ENCODE data around the gene CHI3L1.

CHI3L1 gene

GRCh38 chr1:203152158-203153034, 34.1 kb downstream of the CHI3L1 start:
- DNase-seq (ENCODE audit: low read depth) = no peak
- H3K4me3 ChIP-seq (replicated peaks; ENCODE audit: low read depth, low read length) = no peak overlapping the region
- TF ChIP-seq CTCF (IDR thresholded peaks at IDR 0.05; ENCODE audit: low read length, missing control alignments) = no peak

GRCh38 chr1:203151362-203152157, 34.9 kb downstream of the CHI3L1 start:
- no peak overlapping the region for H3K4me3 ChIP-seq (replicated peaks; ENCODE audit: low read depth, low read length)
- no peak for DNase-seq (ENCODE audit: low read depth)
- no peak for TF ChIP-seq CTCF (IDR thresholded peaks at IDR 0.05; ENCODE audit: low read length, missing control alignments)

DNA sequence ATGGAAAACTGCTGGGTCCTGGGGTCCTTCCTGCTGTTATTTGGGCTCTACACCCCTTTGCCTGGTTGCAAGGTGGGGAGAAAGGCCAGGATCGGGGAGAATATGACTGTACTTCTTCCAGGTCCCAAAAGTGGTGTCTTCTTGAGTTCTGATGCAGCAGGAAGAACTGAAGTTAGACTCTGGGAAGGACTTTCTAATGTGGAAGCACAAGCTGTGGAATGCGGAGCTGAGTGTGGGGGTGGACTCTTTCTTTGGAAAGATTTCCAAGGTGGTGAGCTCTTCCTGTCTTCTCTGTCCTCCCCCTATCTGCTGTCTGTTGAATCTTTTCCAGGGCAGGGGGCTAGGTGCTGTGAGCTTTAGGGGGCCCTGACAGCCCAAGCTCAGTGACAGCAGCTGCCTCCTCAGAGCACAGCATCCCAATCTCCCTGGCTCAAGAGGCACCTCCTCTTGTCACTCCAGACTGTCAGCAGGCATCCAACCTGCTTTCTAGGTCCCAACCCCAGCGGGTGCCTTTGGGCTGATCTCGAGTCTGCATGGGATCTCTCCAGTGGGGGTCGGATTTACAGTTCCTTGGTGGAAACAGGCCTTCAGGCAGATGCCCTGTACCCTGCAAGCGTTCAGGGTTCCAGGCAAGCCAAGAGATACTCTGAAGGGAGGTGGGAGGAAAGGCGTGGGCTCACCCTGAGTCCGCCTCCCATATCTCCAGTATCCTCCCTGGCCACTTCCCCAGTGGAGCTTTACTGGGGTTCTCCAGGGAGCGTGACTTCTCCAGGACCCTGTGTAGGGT, 35.8 kb downstream of the CHI3L1 start:
- TF ChIP-seq CTCF (IDR thresholded peaks at IDR 0.05; ENCODE audit: low read length, missing control alignments) = no peak
- H3K4me3 ChIP-seq (replicated peaks; ENCODE audit: low read depth, low read length) = no peak overlapping the region
- no peak for DNase-seq (ENCODE audit: low read depth)

GRCh38 chr1:203149188-203149840, 37.2 kb downstream of the CHI3L1 start:
- no peak for DNase-seq (ENCODE audit: low read depth)
- H3K4me3 ChIP-seq (replicated peaks; ENCODE audit: low read depth, low read length) = no peak overlapping the region
- TF ChIP-seq CTCF (IDR thresholded peaks at IDR 0.05; ENCODE audit: low read length, missing control alignments) = no peak

DNA sequence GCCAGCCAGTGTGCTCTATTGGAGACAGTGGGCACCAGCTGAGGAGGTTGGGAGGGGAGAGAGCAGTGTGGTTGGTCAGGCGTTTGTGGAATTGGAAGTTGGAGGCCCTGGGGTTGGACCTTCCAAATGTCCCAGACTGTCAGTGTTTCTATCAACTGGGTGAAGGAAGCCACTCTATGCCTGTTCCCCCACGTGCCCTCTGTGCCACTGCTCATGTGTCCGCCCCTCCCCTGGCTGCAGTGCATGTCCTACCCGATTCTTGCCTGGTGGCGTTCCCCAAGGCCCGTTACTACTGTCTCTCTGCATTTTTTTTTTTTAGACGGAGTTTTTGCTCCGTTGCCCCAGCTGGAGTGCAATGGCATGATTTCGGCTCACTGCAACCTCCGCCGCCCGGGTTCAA, 37.9 kb downstream of the CHI3L1 start:
- H3K4me3 ChIP-seq (replicated peaks; ENCODE audit: low read depth, low read length) = no peak overlapping the region
- no peak for DNase-seq (ENCODE audit: low read depth)
- no peak for TF ChIP-seq CTCF (IDR thresholded peaks at IDR 0.05; ENCODE audit: low read length, missing control alignments)

GRCh38 chr1:203148127-203148526, 38.4 kb downstream of the CHI3L1 start:
- no peak overlapping the region for H3K4me3 ChIP-seq (replicated peaks; ENCODE audit: low read depth, low read length)
- DNase-seq (ENCODE audit: low read depth) = no peak
- TF ChIP-seq CTCF (IDR thresholded peaks at IDR 0.05; ENCODE audit: low read length, missing control alignments) = peak; percentile 23
